ENCODE data around the gene WNT7A. TPM values are rescaled to one million over a fixed set of nuclear protein-coding genes. Genes with fewer than 3 reads are reported as not detected.
"Not testable (repeated sequence)": the region's sequence is repeated elsewhere in the genome, so short reads cannot be mapped to it uniquely, and the experiment has no call there.

The WNT7A gene
- total RNA-seq = under 1 TPM in 1 of 2 donors, not detected in 1; 0.58 TPM

DNA sequence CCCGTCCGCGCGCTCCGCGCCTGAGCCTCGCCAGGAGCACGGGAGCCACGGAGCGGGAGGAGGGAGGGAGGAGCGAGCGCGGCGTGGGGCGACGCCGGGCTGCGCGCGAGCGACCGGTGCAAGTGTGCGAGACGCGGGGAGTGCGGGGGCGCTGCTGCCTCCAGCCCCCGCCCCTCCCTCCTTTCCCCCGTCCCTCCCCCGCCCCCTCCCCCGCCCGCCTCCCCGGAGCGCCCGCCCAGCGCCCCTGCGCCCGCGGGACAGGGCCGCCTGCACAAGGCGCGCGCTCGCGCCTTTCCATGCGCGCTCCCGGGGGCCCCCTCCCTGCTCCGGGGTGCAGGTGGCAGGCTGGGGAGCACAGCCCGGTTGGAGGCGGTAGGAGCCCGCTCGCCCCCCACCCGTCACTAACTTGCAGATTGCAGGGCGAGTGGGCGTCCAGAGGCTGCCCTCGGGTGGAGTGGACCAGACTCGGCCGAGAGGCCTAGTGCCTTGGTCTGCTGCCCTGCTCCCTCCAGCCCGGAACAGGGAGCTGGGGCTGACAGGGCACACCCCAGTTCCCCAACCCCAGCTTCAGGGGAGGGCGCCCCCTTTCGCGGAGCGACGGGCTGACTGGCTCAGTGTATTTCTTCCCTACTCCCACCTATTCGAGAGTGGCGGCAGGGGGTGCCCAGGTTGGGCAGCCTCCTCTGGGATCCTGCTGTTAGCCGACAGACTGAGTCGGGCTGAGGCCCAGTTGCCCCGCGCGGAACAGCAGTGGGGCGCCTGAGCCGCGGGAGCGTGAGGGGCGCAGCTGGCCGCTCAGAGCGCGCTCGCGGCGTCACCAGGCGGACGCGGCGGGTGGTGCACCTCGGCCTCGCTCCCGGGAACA is at the start of gene WNT7A:
WNT7A (minus strand) TSS at position 126 of the 865 bp plus-strand sequence. CDS start 255 bp downstream, outside the sequence.
- peak within 1 kb of the TSS; percentile 79 to 82 for H3K4me3 Mint-ChIP-seq
- ATAC-seq (replicated peaks in 1 of 2) = peak; percentile 75 to 78
- H3K27ac Mint-ChIP-seq = no peak within 1 kb of the TSS
- peaks cover 13% of the 10 kb centered on the region for H3K4me1 Mint-ChIP-seq (ENCODE audit: low read depth)
- peaks cover 46% of the 10 kb centered on the region for H3K27me3 Mint-ChIP-seq (ENCODE audit: low read depth)
- no peaks in the 10 kb centered on the region for H3K9me3 Mint-ChIP-seq
- peak; percentile 73 to 79 for DNase-seq
- no peaks in the 10 kb centered on the region for H3K36me3 Mint-ChIP-seq (ENCODE audit: insufficient read depth in 2 of 2)

DNA sequence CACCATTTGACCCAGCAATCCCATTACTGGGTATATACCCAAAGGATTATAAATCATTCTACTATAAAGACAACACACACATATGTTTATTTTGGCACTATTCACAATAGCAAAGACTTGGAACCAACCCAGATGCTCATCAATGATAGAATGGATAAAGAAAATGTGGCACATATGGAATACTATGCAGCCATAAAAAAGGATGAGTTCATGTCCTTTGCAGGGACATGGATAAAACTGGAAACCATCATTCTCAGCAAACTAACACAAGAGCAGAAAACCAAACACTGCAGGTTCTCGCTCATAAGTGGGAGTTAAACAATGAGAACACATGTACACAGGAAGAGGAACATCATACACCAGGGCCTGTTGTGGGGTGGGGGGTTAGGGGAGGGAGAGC is 48.9 kb upstream of the WNT7A start:
- ATAC-seq (replicated peaks in 1 of 2); H3K4me3 Mint-ChIP-seq; DNase-seq; H3K4me1 Mint-ChIP-seq (ENCODE audit: low read depth); H3K27ac Mint-ChIP-seq: not testable (repeated sequence)
- H3K9me3 Mint-ChIP-seq = peaks cover 12% of the 10 kb centered on the region in 2 donors
- H3K27me3 Mint-ChIP-seq (ENCODE audit: low read depth) = peaks cover 13% of the 10 kb centered on the region
- H3K36me3 Mint-ChIP-seq (ENCODE audit: insufficient read depth in 2 of 2) = peaks cover 6 to 11% of the 10 kb centered on the region in 2 donors

DNA sequence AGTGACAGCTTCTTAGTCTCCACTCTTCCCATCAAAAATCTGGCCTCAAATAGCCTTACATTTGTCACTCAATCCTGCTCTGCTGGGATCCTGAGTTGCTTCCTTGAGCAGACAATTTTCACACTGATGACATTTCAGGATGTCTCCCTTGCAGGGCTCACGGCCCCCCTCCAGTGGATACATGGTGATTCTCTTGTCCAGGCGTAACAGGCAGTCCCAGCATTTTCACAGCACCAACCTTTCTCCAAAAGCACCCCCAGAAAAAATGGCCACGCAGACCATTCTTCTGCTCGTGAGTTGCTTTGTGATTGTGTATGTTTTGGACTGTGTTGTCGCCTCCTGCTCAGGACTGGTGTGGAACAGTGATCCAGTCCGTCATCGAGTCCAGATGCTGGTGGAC is 47.4 kb upstream of the WNT7A start:
- no peak overlapping the region for H3K27ac Mint-ChIP-seq
- no peak for DNase-seq
- no peak for ATAC-seq (replicated peaks in 1 of 2)
- H3K36me3 Mint-ChIP-seq (ENCODE audit: insufficient read depth in 2 of 2) = peaks cover 4 to 8% of the 10 kb centered on the region in 2 donors
- H3K27me3 Mint-ChIP-seq (ENCODE audit: low read depth) = peaks cover 13% of the 10 kb centered on the region
- H3K9me3 Mint-ChIP-seq = peaks cover 13 to 15% of the 10 kb centered on the region in 2 donors
- H3K4me1 Mint-ChIP-seq (ENCODE audit: low read depth) = no peaks in the 10 kb centered on the region
- H3K4me3 Mint-ChIP-seq = no peak overlapping the region

DNA sequence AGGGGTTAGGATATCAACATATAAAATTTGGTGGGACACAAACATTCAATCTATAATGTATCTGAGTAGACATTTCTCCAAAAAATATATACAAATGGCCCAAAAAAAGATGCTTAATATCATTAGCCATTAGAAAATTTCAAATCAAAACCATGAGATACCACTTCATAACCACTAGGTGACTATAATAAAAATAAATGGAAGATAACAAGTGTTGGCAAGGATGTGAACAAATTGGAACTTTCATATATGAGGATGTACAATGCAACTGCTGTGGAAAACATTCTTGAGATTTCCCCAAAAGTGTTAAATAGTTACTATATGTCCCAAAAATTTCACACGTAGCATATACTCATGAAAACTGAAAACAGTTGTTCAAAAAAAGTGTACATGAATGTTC is 36.5 kb upstream of the WNT7A start:
- Mint-ChIP-seq H3K4me1 (ENCODE audit: low read depth) (no peaks in the 10 kb centered on the region), H3K27ac (no peak overlapping the region), H3K27me3 (ENCODE audit: low read depth) (no peaks in the 10 kb centered on the region), H3K4me3 (no peak overlapping the region), H3K9me3 (peaks cover 26 to 31% of the 10 kb centered on the region in 2 donors), H3K36me3 (ENCODE audit: insufficient read depth in 2 of 2) (peaks cover 6 to 13% of the 10 kb centered on the region in 2 donors)
- no peak for DNase-seq
- no peak for ATAC-seq (replicated peaks in 1 of 2)

DNA sequence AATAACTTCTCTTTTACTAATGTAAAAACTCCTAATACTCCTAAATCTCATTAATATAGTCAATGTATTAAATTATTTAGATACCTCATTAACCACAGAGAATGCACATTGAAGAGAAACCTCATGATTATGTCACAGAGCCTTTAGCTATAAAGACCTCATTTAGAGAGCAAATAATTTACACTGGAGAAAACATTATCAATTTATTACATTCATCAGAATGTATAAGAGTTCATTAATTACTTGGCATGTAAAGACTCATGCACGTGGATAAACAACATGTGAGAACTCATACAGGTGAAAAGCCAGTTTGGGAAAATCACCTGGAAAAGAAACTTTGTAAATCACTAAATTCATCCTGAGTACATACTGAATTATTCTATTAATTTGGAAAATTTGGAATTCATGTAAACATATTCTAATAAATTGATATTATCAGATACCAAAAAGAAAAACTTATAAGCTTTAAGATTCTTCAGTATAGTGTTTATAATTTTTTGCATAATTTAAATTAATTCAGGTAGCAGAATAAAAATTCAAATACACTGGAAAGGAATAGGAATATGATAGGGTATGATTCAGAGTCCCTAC is 22.9 kb upstream of the WNT7A start:
- ATAC-seq (replicated peaks in 1 of 2) = no peak
- Mint-ChIP-seq H3K4me1 (ENCODE audit: low read depth) (no peaks in the 10 kb centered on the region), H3K27ac (no peak overlapping the region), H3K4me3 (no peak overlapping the region), H3K36me3 (ENCODE audit: insufficient read depth in 2 of 2) (peaks cover 39 to 42% of the 10 kb centered on the region in 2 donors), H3K27me3 (ENCODE audit: low read depth) (no peaks in the 10 kb centered on the region), H3K9me3 (peaks cover 33 to 37% of the 10 kb centered on the region in 2 donors)
- DNase-seq = no peak

DNA sequence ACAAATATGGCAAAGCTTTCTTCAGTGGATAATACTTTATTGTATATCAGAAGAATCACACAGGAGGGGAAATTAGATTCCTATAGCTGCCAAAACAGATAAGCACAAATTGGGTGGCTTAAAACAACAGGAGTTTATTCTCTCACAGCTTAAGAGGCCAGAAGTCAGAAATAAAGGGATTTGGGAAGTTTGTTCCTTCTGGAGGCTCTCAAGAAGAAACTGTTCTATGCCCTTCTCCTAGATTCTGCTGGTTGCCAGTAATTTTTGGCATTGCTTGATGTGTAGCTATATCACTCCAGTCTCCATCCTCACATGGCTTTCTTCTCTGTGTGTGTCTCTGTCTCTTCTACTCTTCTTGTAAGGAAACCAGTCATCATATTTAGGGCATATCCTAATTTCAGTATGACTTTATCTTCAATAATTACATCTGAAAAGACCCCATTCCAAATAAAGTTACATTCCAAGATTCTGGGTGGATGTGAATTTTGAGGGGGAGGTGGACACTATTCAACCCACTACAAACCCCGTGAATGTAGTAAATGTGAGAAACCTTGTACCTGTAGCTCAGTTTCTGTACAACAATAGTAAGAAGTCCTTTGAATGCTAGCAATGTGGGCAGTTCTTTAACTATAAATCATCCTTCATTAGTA is 22.2 kb upstream of the WNT7A start:
- Mint-ChIP-seq H3K4me3 (no peak overlapping the region), H3K4me1 (ENCODE audit: low read depth) (no peaks in the 10 kb centered on the region), H3K36me3 (ENCODE audit: insufficient read depth in 2 of 2) (peaks cover 37 to 40% of the 10 kb centered on the region in 2 donors), H3K27me3 (ENCODE audit: low read depth) (no peaks in the 10 kb centered on the region), H3K27ac (no peak overlapping the region), H3K9me3 (peaks cover 33 to 35% of the 10 kb centered on the region in 2 donors)
- DNase-seq (no peak), ATAC-seq (replicated peaks in 1 of 2) (no peak)

DNA sequence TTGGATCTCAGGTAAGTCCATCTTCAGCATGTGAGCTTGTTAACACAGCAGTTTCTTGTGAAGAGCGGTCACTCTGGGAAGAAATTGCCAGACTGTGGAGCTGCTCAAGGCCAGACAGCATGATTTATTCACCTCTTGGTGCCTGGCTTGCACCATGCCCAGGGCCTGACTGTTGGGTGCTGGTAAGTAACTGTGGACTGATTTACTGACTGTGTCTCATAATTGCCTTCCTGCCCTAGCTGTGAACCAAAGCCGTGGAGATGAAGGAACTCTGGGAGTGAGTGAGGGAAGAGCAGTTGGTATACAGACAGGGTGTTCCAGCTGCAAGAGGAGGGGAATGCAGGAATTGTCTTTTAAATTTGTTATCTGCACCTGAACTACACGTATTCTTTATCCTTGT is 18.5 kb upstream of the WNT7A start:
- no peak overlapping the region for H3K27ac Mint-ChIP-seq

DNA sequence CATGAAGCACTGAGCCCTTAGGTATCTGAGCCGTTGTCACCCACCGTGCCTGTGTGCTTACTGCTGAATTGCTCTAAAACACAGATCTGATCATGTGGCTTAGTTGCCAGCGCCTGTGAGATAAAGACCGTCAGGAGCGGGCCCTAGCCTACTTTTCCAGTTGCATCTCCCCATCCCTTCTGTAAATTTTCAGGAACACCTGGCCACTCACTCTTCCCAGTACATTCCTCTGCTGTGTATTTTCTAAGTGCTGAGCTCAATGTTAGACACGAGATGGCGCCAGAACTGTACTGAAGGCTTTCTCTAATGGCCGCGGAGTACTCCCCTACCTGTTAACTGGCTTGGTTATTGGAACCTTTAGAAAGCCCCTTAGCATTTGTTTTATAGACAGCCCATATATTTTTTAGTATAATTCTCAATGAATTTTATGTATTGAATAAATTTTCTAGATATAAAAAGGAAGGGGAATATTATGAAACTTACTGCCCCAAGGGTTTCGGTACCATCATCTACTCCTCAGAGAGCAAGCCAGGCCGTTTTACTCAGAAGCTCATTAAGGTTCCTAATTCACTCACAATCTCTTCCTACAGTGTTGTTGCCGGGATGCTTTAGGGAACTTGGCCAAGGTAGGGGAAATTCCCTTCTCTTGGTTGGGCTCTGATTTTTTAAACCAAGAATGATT is 16.7 kb upstream of the WNT7A start:
- DNase-seq (peak; percentile 62 to 66), ATAC-seq (replicated peaks in 1 of 2) (peak; percentile 33 to 41)
- Mint-ChIP-seq H3K4me1 (ENCODE audit: low read depth) (peaks cover 16% of the 10 kb centered on the region), H3K9me3 (peaks cover 15 to 16% of the 10 kb centered on the region in 2 donors), H3K36me3 (ENCODE audit: insufficient read depth in 2 of 2) (peaks cover 22% of the 10 kb centered on the region in 2 donors), H3K4me3 (peak overlapping the region; percentile 68 to 92), H3K27me3 (ENCODE audit: low read depth) (no peaks in the 10 kb centered on the region), H3K27ac (no peak overlapping the region)

More for the DNA sequence above, 18.5 kb upstream of the WNT7A start:
- Mint-ChIP-seq H3K9me3 (peaks cover 16 to 17% of the 10 kb centered on the region in 2 donors), H3K4me3 (no peak overlapping the region), H3K36me3 (ENCODE audit: insufficient read depth in 2 of 2) (peaks cover 22 to 25% of the 10 kb centered on the region in 2 donors), H3K27me3 (ENCODE audit: low read depth) (no peaks in the 10 kb centered on the region), H3K4me1 (ENCODE audit: low read depth) (peaks cover 16% of the 10 kb centered on the region)
- ATAC-seq (replicated peaks in 1 of 2) (no peak), DNase-seq (no peak)

DNA sequence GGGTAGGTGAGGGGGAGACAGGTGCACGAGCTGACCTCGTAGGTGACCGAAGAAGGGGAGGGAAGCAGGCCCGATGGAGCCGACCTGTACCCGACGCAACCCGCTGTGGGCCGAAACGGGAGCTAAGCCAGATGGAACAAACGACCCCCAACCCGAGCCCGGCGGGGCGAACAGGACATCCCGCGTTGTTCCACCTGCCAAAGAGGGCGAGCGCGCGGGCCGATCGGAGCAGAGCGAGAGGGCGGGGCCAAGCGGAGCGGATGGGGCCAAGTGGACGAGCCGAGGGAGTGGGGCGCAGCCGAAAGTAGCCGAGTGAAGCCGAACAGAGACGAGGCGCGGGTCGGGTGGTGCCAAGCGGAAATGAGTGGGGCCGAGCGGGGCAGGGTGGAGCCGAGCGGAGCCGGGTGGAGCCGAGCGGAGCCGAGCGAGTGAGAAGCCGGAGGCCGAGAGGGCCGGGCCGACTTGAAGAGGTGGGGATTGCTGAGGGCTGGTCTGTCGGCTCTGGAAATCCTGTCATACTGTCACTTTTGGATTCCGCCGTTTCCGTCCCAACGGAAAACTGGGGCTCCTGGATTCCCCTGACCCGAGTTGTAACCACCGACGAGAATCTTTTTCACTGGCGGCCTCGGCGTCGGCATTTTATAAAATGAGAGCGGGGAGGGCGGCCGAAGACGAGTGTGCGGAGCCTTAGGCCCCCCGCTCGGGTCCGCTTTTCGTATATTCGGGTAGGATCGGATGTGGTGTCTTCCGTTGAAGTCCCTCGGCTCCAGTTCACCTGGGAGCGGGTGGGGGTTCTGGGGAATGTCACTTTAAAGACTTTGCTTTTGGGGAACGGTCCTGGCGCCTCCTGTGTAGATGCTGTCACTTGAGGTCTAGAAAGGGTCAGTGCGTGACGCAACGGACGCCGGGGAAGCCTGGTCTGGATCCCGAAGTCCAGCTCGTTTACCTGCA is 15.6 kb upstream of the WNT7A start:
- H3K36me3 Mint-ChIP-seq (ENCODE audit: insufficient read depth in 2 of 2) = peaks cover 14 to 17% of the 10 kb centered on the region in 2 donors
- H3K4me1 Mint-ChIP-seq (ENCODE audit: low read depth) = peaks cover 27% of the 10 kb centered on the region
- peaks cover 11% of the 10 kb centered on the region in 2 donors for H3K9me3 Mint-ChIP-seq
- peak overlapping the region; percentile 66 for H3K27ac Mint-ChIP-seq
- H3K27me3 Mint-ChIP-seq (ENCODE audit: low read depth) = no peaks in the 10 kb centered on the region
- DNase-seq = peak; percentile 97 to 99
- peak; percentile 98 to 99 for ATAC-seq (replicated peaks in 1 of 2)
- H3K4me3 Mint-ChIP-seq = peak overlapping the region; percentile 68 to 92

DNA sequence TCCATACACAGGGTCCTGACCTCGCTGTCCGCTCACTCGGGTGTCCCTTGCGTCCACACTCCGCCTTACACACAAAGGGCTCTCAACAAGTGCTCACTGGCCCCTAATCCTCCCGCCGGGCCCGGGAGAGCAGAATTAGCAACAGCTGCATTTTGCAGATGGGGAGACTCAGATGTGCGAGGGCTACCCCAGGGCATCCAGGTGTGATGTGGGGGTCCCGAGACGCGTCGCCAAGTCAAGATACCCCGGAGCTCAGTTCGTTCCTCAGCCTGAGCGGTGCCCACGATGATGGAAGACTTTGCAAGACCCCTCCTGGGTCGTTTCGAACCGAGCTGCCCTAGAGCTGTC is 14.9 kb upstream of the WNT7A start:
- H3K36me3 Mint-ChIP-seq (ENCODE audit: insufficient read depth in 2 of 2) = peaks cover 12% of the 10 kb centered on the region in 2 donors
- H3K27me3 Mint-ChIP-seq (ENCODE audit: low read depth) = no peaks in the 10 kb centered on the region
- H3K4me3 Mint-ChIP-seq = peak overlapping the region; percentile 68 to 92
- peaks cover 7 to 11% of the 10 kb centered on the region in 2 donors for H3K9me3 Mint-ChIP-seq
- no peak for ATAC-seq (replicated peaks in 1 of 2)
- no peak overlapping the region for H3K27ac Mint-ChIP-seq
- peaks cover 30% of the 10 kb centered on the region for H3K4me1 Mint-ChIP-seq (ENCODE audit: low read depth)
- DNase-seq = no peak

DNA sequence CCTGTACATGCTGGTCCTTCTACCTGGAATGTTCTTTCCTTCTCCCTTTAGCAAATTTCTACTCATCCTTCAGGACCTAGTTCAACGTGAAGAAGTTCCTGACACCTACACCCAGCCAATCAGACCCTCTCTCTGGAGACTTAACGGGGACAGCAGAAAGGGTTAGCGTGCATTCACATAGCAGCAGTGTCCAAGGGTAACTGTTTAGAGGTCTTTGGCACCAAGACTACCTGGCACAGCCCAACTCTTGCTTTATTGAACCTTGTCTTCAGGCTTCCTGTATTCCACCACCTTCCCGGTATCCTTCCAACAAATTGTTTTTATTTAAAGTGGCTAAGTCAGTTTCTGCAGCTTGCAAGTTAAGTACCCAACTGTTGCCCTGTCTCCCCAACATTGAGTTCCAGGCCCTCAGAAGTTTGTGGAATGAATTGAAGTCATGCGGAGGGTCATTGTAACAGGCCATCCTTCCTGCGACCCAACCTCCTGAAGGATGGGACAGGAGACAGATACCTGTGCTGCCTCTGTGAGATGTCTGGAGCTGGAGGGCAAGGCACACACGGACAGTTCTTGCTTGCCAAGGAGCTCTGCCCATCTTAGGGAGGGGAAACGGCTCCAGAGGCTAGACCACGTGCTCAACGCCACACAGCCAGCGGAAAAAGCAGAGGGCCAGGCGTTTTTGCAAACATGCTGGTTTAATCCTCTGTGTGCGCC is 14.4 kb upstream of the WNT7A start:
- Mint-ChIP-seq H3K9me3 (peaks cover 2 to 6% of the 10 kb centered on the region in 2 donors), H3K4me3 (peak overlapping the region; percentile 68 to 92), H3K4me1 (ENCODE audit: low read depth) (peaks cover 30% of the 10 kb centered on the region), H3K27ac (no peak overlapping the region), H3K27me3 (ENCODE audit: low read depth) (no peaks in the 10 kb centered on the region), H3K36me3 (ENCODE audit: insufficient read depth in 2 of 2) (peaks cover 7 to 8% of the 10 kb centered on the region in 2 donors)
- no peak for ATAC-seq (replicated peaks in 1 of 2)
- DNase-seq = no peak

Measured in activated T-cell treated with anti-CD3 and anti-CD28 coated beads, Interleukin-2, amount 50 U/mL, for 72 hours (primary cell).